ENCODE measurements around the gene PPP1R3G. TPM values are rescaled to one million over a fixed set of nuclear protein-coding genes. Genes with fewer than 3 reads are reported as not detected.

The PPP1R3G gene
- polyA plus RNA-seq, 1 donor, result 1.8 TPM

GRCh38 chr6:5068153-5068751 is 16.9 kb upstream of the PPP1R3G start:
- no peak for DNase-seq

GRCh38 chr6:5071216-5071615 is 13.9 kb upstream of the PPP1R3G start:
- DNase-seq, result no peak

DNA sequence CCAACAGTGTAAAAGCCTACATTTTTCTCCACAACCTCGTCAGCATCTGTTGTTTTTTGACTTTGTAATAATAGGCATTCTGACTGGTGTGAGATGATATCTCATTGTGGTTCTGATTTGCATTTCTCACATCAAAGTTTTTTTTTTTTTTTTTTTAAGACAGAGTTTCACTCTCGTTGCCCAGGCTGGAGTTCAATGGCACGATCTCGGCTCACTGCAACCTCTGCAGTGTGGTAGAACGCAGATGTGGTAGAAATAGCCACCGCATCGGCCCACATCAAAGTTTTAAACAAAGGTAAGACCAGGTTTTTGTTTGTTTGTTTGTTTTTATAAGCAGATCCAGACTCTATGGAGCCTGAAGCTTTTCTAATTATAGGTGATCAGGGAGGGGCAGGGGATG is 12.7 kb upstream of the PPP1R3G start:
- no peak for DNase-seq

DNA sequence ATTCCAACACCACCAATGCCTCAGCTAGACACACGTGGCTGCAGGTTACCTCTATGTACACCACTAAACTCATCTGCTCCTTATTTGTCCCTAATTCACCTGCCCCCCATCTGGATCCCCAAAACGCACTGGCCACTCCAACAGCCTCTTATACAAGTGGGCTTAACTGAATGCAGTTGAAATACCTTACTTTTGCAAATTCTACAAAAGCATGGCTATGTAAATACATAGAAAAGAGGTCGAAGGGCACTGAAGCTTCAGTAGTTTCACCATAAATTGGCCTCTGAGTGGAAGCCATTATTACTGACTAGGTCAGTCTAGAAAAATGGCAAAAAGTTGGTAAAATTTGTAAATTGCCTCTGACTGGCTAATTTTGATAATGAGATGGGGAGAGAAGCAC is 11.1 kb upstream of the PPP1R3G start:
- no peak for DNase-seq

- DNase-seq, result no peak
Observed at GRCh38 chr6:5076931-5077330, 8.2 kb upstream of the PPP1R3G start.

- no peak for DNase-seq
Observed at GRCh38 chr6:5078121-5078669, 6.9 kb upstream of the PPP1R3G start.

DNA sequence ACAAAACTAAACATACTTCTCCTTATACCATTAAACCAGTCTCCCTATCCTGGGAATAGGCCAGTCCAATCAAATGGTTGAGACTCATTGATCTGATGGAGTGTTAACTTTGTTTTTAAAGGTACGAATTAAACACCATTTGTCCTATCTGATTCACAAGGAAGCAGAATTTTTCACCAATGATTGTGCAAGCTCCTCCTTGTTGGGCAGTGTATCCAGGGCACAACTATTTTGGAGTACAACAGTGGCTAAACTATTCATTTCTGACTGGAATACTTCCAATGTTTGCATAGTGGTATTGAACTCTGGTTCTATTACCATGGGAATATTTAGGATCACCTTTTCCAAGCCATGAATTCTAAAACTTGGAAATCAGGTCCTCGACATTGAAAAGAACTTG is 5.4 kb upstream of the PPP1R3G start:
- DNase-seq, result no peak

GRCh38 chr6:5080574-5080973 is 4.6 kb upstream of the PPP1R3G start:
- DNase-seq, result no peak

GRCh38 chr6:5081182-5081581 is 4.0 kb upstream of the PPP1R3G start:
- DNase-seq, result no peak

DNA sequence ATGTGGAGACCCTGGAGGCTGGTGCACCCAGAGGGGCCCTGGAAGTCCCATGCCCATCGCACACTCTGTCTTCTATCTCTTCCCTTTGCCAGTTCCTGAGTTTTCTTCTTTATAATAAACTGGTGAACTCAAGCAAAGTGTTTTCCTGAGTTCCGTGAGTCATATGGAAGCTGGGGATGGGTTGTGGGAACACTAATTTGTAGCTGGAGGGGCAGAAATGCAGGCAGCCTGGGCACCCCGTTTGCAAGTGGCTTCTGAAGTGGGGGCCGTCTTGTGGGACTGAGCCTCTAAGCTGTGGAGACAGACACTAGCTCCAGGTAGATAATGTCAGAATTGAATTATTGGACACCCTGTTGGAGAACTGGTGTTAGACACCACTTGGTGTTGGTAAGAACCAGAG is 3.2 kb upstream of the PPP1R3G start:
- DNase-seq, result no peak

- DNase-seq, result no peak
Observed at GRCh38 chr6:5082487-5083306, 2.4 kb upstream of the PPP1R3G start.

GRCh38 chr6:5083307-5083583 is 1.9 kb upstream of the PPP1R3G start:
- no peak for DNase-seq

DNA sequence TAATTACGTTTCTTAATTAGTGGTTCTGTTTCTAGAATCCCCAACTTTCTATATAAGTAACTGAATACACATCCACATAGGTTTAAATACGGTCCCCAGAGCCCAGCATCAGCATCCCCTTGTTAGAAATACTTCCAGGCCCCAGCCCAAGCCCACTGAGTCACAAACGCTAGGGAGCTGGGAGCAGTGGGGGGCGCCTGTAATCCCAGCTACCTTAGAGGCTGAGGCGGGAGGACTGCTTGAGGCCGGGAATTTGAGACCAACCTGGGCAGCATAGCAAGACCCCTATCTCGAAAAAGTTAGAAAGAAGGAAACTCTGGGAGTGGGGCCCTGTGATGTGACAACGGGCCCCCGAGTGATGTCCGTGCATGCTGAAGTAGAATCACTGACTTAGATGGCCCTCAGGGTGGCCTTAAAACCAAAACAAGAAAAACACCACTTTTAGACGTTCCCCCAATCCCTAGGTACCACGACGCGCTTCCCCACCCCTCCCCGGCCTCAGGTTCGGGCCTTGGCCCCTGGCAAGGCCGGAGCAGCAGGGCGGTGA is 1.3 kb upstream of the PPP1R3G start:
- DNase-seq, result no peak

GRCh38 chr6:5084360-5084780 is 771 bp upstream of the PPP1R3G start:
- no peak for DNase-seq

DNA sequence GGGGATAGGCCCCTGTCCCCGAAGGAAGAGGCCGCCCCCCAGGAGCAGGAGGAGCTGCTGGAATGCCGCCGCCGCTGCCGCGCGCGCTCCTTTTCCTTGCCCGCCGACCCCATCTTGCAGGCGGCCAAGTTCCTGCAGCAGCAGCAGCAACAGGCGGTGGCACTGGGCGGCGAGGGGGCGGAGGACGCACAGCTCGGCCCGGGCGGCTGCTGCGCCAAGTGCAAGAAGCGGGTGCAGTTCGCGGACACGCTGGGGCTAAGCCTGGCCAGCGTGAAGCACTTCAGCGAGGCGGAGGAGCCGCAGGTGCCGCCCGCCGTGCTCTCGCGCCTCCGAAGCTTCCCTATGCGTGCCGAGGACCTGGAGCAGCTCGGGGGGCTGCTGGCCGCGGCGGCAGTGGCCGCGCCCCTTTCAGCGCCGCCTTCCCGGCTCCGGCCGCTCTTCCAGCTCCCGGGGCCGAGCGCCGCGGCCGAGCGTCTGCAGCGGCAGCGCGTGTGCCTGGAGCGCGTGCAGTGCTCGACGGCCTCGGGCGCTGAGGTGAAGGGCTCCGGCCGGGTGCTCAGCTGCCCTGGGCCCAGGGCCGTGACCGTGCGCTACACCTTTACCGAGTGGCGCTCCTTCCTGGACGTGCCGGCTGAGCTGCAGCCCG is 630 bp downstream of the PPP1R3G start:
- DNase-seq, result peak; percentile 42

DNA sequence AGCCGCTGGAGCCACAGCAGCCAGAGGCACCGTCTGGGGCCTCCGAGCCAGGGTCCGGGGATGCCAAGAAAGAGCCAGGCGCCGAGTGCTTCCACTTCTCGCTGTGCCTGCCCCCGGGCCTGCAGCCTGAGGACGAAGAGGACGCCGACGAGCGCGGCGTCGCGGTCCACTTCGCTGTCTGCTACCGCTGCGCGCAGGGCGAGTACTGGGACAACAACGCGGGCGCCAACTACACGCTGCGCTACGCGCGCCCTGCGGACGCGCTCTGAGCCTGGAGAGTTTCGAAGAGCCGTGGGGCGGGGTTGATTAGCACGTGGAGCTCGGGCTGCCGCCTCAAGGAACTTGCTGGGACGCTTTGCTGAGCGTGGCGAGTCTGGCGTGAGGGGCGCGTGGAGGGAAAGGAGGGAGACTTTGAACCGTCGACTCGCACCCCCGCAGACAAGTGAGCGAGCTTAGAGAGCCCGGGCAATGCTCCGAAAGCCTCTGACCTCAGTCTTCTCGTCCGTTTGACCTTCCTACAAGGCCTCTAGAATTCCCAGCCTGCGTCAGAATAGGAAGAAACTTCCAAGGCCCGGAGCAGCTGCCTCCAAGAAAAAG is 1.3 kb downstream of the PPP1R3G start:
- DNase-seq, result peak; percentile 22

DNA sequence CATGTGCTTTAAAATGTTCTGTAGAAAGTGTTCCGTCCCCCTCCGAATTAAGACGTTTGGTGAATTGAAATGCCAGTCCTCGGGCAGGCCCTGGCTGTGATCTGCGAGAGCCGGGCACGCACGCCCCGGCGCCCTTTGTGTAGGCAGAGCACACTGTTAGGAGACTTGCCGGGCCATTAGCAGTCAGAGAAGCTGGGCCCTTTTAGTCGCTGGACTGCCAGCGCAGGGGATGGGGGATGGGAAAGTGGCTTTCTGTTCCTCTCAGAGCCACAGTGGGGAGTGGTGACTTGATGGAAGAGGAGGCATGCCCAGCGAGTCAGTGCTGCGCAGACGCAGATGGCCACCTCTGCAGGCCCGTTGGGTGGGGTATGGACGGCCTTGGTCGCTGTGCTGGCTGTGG is 2.2 kb downstream of the PPP1R3G start:
- DNase-seq, result no peak

DNA sequence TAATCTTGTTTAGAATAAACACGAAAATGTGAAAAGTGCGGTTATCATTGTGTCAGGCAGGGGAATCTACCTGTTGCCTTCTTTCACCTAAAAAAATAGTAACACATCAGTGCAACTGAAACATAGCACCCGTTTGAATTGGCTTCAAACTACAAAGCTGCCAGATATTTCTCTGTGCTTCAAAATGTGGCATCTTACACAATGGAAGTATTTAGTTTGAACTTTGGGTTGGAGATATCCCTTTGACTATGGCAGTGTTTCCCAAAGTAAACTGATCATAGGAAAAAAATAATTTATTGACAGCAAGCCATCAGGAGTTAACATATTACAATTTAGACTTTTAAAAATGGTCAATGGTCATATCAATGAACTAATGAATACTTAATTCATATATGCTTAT is 3.6 kb downstream of the PPP1R3G start:
- no peak for DNase-seq

DNA sequence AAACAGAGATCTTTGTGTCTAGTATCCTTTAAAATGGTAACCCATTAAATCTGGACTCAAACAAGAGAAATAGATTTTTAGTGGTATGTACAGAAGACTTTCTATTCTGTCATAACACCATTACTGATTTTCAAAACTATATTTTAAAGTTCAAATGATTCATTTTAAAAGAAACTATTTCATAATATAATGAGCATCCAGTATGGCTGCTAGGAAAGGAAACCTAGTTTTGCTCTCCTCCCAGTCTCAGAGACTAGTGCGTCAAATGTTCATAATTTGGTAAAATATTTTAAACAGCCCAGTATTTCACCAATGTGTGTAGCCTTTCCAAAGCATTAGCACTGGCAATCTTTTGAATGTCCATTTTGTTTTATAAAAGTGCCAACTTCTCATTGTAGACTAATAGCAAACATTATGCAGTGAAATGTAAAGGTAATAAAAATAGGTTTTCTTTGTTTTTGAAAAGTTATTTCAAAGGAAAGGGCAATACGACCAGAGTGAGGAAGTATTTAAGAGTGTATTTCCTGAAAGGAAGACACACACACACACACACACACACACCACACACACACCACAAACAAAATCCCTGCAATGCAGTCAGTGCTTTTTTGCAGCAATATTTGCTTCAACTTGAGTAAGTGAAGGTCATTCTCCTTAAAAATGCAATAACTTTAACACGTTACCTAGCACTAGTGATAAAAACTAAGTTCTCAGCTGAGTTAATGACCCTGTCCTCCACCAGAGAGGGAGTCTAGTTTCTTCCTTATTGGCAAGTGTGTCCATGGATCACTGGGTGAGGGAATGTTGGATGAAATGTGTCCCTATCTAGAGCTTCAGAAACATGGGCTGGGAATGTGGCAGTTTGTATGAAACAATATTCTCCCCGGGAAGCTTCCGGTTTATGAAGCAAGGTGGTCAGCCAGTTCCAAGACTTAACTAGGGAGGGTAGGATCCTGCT is 4.6 kb downstream of the PPP1R3G start:
- DNase-seq, result peak; percentile 43

- DNase-seq, result no peak
Observed at GRCh38 chr6:5090603-5091002, 5.5 kb downstream of the PPP1R3G start.
